Activated CD8-positive, alpha-beta memory T cell treated with anti-CD3 and anti-CD28 coated beads, Interleukin-2, amount 50 U/mL, for 1 hour (primary cell): Measurements from ENCODE around the gene TMCC1.

Experiments
- DNase-seq: peaks from one replicate; pipeline ENCODE4 v3.0.0-alpha.2; 2020; ENCODE audit errors: extremely low read depth

Gene TMCC1

GRCh38 chr3:129609591-129610182, 283.8 kb downstream of the TMCC1 start:
- no peak for DNase-seq

DNA sequence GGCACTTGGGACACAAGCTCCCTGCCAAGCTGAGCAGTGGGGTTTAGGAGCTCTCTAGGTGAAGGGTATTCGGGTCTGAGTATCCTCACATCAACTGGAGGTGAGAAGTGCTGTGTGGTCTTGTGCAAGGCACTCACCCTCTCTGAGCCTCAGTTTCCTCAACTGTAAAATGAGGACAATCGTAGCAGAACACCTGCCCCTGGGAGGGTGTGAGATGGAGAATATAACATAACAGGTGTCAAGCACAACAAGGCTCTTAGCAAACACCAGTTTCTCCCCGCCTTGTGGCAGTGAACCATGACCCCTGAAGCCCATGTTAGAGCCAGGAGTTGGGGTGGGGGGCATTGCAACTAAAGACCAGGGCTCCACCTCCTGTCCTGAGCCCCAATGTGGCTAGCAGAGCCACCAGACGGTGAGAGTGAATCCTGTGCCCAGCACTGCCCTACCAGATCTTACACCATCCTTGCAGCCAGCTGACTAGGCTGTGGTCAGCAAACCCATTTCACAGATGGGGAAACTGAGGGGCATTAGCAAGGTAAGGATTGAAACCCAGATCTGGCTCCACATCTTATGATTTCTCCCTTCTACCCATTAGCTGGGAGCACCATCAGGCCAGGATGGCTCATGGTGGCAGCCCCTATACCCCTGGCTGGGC, 284.4 kb downstream of the TMCC1 start:
- DNase-seq: no peak

DNA sequence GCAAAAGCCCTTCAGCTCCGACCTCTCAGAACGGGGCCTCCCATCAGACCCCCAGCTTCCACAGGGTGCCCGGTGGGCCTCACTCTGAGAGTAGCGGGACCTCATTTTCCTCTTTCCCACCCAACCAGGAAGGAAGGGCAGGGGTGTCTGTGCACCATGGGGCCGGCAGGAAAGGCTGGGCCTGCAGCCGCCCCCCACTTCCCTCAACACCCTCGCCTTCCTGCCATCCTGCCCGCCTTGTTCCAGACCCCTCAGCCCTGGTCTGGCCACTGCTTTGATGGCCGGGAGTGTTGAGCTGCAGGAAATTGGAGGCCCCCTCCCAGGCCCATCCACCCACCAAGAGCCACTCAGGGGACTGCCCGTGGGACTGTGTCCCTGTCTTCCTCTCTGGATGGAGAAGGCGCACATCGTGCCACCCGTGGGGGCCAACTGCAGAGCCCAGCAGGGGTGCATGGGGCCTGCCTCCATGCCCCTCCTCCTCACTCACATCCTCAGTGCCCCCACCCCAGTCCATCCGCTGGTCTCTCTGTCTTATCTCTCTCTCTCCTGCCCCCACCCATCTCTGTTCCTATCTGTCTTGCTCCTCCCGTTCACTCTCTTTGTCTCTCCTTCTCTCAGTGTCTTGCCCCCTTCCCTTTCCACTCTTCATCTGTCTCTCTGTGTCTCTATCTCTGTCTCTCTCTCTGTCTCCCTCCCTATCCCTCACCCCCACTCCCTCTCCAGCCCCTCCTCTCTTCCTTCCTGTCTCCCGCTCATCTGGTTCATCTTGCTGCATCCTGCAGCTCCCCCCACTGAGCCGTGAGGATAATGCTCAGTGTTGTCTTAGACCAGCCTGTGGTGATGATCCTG, 285.2 kb downstream of the TMCC1 start:
- DNase-seq: no peak

- DNase-seq: no peak
These were observed 286.0 kb downstream of the TMCC1 start for GRCh38 chr3:129607391-129608068.

DNA sequence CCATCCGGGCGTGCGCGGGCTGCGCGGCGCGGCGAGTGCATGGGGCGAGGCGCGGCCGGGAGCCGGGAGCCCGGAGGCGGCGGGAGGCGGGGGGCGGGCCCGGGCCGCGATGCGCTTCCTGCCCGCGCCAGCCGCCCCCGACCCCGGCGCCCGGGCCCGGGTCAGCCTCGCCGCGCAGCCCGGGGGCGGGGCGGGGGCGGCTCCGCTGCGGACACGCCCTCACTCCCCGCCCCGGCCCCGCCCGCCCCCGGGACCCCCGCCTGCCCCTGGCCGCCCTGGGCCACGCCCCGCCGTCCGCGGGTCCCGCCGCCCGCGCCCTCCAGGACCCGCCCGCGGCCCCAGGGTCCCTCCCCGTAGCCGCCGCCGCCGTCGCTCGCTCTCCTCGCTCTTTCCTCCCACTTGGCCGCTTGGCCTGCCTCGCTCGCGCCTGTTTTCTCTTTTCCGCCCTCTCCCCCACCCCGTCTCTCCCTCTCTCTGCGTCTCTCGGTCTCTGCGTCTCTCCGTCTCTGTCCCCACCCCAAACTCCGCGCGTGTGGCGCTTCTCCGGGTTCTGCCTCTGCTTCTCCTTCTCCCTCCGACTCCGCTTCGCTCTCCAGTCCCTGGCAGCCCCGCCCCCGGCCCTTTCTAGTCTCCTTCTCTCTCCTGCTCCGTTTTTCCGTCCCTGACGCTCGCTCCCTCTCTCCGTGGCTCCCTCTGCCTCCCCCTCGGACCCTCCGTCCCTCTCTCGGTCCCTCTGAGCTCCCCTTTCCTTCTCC, 286.7 kb downstream of the TMCC1 start, which contains the start of gene PLXND1:
Gene PLXND1 (minus strand): TSS at position 41 of the 755 bp plus-strand sequence. CDS start 37 bp downstream, at position 4.
- DNase-seq: no peak

GRCh38 chr3:129605922-129606635, 287.4 kb downstream of the TMCC1 start:
- DNase-seq: no peak

DNA sequence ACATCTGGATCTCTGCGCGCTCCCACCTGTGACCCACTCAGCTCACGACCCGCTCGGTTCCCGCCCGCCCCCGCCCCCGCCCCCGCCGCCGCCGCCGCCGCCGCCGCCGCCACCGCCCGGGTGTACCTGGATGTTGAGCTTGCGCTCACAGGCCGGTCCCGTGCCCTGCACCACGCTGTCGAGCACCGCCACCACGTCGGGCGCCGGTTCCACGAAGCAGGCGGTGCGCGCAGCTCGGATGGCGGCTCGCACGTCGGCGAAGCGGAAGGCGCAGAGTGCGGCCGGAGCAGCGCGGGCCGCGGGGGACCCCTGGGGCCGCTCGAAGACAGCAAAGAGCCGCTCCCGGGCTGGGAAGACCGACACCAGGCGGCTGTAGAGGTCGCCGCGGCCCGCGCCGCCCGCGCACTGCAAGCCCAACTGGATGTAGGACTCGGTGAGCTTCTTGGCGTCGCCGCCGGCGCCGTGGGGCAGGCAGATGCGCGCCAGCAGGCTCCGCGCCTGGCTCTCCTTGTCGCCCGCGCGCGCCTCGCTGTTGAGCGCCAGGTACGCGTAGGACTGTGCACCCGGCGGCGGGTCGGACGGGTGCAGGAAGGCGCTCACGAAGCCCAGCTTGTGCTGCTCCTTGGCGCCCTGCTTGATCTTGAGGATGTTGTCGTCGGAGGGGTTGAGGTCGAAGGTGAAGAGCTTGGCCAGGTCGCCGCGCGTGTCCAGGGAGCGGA, 288.1 kb downstream of the TMCC1 start:
- DNase-seq: no peak

- DNase-seq: no peak
These were observed 288.7 kb downstream of the TMCC1 start for GRCh38 chr3:129604767-129605166.

GRCh38 chr3:129603991-129604749, 289.3 kb downstream of the TMCC1 start:
- DNase-seq: no peak

DNA sequence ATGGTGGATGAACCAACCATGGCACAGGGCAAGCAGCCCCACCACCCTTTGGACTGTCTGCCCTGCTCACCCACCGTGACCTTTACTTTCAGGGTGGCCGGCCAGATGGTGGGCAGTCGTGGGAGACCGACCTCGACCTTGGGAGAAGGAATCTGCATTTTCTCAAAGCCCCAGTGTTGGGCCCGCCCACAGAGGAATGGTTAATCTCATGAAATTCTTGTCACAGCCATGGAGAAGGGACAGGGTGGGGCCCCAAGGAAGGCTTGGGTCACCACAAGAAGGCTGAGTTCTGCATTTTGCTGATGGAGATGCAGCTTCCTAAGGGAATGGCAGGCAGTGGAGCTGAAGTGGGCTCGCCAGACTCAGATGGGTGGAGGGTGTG, 290.0 kb downstream of the TMCC1 start:
- no peak for DNase-seq

- no peak for DNase-seq
These were observed 290.6 kb downstream of the TMCC1 start for GRCh38 chr3:129602730-129603560.

DNA sequence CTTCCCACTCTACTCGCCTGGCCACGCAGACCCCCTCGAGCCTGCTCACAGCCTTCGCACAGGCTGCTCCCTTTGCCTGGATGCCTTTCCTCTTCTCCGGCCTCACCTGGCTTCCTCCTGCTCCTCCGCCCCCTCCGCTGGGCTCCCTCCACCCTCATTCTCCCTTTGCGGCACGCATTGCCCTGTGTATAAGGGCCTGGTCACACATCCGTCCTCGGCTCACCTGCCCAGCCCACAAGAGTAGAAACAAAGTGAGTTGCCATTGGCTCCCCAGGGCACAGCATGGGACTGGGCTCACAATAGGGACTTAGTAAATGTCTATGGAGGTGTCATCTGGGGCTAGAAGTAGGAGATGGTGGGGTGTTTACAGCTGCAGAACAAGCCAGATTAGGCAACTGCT, 291.2 kb downstream of the TMCC1 start:
- no peak for DNase-seq

DNA sequence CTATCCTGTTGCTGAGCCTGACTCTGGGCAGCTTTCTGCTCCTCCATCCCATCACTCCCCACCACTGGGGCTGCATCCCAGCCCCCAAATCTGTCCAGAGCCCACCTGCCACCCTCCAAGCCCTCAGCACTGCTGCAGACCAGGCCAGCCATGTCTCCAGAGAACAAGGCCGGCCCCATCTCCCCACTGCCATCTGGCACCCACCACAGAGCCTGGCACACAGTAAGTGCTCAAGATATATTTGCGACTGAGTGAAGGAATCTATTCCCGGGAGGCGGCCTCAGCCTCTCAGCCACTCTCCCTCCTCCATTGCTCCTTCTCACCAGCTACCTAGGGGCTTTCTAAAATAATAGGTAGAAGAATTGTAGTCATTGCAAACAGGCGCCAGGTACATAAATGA, 291.8 kb downstream of the TMCC1 start:
- DNase-seq: no peak

GRCh38 chr3:129600348-129600747, 293.2 kb downstream of the TMCC1 start:
- DNase-seq: no peak

DNA sequence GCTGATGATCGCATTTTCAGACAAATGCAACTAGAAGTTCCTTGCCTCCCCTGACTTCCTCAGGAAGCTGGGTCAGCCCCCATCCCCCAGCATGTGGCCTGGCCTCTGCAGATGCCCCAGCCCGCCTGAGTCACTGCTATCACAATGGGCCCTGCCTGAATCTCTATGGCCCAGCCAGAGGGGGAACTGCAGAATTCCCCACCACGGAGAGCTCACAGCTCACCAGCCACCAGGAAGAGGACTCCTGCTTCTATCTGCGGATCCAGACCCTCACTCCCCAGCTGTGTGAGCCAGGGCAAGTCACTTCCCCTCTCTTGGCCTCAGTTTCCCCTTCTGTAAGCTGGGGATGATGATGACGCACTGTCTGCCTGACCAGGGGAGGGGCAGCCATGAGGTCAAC, 293.9 kb downstream of the TMCC1 start:
- DNase-seq: no peak

DNA sequence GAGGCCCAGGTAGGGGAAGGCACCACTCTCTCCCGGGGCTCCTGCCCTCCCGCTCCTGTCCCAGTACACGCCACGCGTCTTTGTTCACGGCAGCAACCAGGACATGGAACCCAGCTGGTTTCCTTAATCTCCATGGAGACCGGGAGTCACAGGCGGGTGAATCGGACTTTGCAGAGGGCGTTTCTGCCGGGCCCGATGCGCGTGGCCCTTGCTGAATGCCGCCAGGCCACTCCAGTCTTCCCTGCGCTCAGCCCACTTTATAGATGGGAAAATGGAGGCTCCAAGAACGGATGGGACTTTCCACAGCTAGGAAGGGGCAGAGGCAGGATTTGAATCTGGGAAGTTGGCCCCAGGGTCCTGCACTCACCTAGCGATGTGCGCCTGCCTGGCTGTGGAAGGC, 294.4 kb downstream of the TMCC1 start:
- no peak for DNase-seq

GRCh38 chr3:129598484-129598883, 295.0 kb downstream of the TMCC1 start:
- no peak for DNase-seq

DNA sequence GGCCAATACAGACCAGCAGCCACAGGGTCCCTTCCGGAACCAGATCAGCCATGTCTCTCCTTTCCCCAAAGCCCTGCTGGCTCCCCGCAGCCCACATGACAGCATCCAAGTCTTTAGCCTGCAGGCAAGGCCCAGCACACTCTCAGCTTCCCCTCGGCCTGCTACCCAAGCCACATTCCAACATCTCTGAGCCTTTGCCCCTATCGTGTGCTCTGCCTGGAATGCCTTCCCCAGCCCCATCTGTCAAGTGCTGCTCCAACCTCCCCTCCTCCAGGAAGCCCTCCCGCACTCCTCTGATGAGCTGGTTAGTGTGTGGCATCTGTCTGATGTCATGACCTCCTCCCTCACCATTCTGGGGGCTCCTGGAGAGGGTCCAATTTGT, 295.5 kb downstream of the TMCC1 start:
- DNase-seq: no peak
